Activated T-cell treated with anti-CD3 and anti-CD28 coated beads, Interleukin-2, amount 50 U/mL, for 48 hours (primary cell): ENCODE measurements around the gene CADPS2.

ENCODE experiments used
- DNase-seq, 2 experiments: peaks; one replicate each; pipeline ENCODE4 v3.0.0-alpha.2; 2020

Gene CADPS2

DNA sequence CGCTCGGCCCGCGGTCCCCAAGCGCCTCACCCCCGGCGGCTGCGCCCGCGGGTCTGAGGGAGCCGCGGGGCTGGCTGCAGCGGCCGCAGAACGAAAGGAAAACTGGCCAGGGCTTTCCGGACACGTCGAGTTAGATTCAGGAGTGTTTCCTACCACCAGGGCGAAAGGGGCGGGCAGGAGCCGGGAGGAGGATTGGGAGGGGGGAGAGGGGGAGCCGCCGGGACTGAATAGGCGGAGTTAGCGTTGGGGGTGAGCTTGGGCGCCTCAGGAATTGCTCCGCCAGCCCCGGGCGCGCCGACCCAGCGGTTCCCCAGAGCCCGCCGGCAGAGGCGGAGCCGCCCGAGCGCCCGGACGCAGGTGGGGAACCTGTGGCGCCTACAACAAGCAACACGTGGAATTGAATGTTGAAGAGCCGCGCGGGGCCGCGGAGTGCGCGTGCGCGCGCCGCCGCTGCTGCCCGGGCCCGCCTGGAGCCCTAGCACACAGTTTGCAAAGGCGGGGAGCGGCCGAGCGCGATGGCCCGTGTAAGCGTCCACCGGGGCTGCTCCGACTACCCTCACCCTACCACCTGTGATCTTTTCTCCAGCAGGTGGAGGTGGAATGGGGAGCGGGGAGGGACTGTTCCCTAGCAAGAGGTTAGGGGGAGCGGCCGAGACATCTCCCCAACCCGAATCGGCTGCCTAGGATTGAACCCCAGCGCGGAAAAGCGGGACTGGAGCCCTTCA lies at the start of gene CADPS2:
Gene CADPS2, minus strand, starts transcription at position 104 of the 725 bp plus-strand sequence. CDS start 123 bp downstream, outside the sequence.
- DNase-seq, result peak; percentile 22 to 41

DNA sequence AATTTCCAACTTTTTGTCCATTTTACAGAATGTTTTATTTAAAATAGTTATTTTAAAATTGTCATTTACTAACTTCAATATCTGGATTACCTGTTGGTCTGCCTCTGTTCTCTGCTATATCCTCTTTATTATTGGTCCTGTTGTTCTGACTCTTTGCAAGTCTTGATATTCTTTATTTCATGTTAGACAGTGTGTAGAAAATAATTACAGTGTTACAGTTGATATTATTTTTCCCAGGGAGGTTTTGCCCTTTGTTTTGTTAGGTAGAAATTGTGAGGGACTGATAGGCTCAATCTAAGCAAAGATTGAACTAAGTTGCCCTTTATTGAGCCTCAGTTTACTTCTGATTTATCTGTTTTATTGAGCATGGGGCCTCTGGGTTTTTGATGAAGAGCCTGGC lies 49.4 kb upstream of the CADPS2 start:
- DNase-seq, result no peak

DNA sequence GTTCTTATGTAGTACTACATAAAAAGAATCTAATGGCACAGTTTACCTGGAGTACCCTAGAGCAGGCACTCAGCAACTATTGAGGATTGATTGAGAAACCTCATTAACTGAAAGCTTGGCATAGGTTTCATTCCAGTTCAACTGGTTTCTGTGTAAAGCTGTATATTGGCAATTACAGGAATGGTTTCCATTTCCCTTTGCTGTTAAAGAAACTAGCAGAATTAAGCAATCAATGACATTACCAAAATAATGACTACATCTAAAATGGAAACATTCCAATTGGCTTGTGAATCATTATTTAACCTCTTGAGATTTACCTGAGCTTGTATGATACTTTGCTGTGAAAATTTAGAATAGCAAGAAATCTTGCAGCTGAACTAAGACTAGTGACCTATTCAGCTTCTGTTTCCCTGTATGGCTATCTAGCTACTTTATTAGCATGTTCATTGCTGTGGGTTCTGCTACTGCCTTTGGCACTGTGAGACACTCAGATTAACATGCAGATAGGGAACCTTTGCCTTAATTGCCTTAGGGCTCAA lies 33.5 kb upstream of the CADPS2 start:
- no peak for DNase-seq

DNA sequence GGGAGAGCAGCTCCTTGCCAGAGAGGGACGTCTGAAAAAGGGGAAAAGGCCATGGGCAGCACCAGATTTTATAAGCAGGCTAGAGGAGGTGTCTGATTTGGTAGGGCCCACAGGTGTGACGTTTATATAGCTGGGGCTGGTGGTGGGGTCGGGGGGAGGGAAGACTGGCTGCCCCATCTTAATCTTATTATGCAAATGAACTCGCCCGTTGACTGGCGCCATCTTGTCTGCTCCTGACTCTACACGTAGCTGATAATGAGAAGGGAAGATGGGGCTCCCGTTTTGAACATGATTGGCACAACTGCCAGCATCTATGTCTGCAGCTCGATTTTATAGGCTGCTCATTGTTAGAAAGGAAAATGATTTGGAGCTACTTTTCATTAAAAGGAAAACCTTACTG lies 28.6 kb upstream of the CADPS2 start:
- no peak for DNase-seq

DNA sequence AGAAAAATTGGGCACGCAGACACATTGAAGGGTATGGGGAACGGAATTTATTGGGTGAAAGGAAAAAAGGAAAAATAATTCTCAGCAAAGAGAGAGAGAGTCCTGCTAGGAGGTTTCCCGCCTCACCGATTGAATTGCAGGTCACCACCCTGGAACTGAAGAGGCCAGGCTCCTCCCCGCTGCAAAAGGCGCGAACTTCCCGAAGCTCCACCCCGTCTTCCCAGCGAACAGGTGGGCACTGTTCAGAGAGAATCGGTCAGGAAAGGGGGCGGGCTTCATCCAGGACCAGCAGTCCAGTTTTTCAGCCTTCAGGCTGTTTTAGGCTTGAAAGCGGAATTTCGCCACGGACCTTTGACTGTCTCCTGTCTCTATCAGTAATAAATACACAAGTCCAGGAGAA lies 27.3 kb upstream of the CADPS2 start:
- no peak for DNase-seq

DNA sequence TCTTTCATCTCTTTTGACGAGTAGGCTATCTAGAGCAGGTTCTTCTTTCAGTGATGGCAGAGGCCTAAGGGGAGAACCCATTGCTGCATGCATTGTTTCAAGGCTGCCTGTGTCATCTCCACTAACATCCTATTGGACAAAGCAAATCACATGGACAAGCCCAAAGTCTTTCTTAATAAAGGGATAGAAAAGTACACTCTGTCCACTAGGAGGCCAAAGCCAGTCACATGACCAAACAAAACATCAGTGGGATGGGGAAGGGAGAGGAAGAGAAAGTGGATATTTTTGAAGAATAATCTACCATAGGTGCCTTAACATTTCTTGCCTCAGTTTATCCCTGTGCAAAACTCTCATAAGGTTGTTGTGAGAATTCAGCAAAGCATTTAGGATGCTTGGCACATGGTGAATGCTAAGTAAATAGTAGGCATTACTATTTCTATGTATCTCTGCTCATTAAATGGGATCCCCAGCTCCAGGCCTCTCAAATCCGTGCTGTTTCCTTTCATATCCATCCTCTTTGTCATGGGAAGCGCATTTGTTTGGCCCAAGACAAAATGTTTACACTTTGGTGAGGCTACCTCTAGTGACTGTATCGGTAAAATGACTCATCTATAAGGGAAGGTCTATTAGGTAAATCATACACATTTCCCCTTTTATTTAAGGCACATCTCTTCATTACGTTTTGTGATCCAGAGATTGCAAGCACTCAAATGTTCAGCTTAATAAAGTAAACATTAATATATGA lies 16.7 kb upstream of the CADPS2 start:
- no peak for DNase-seq

DNA sequence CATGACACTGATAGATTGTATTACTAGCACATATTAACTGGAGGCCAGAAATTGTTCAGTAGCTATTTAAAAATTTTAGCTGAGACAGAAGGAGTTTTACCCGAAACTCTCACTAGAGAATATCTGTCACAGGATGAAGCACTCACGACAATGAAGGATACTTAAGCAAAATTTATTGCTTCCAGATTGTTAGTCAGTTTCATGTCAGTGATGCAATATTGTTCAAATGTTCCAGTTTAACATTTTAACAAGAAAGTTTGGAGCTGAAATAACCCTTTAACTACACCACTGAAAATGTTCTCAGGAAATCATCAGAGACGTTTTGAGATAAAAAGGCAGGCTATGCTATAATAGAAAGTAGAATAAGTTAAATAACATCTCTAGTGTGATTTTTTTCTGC lies 15.0 kb upstream of the CADPS2 start:
- DNase-seq, result no peak

DNA sequence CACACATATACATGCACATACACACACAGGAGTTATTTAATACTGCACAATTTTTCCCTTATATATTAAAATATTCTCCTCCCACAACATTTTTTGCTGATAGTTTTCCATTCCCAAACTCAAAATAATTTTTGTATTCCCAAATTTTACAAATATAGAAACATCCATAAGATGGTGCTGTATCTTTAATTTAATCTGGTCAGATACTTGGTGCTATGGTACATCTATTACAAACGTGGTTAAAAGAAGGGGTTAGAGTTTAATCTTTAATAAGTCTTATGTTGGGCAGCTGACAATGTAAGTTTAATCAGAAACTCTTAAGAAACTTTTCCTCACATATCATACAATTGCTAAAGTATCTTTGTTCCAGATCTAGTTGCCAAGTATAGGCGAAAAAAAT lies 10.2 kb upstream of the CADPS2 start:
- DNase-seq, result no peak

DNA sequence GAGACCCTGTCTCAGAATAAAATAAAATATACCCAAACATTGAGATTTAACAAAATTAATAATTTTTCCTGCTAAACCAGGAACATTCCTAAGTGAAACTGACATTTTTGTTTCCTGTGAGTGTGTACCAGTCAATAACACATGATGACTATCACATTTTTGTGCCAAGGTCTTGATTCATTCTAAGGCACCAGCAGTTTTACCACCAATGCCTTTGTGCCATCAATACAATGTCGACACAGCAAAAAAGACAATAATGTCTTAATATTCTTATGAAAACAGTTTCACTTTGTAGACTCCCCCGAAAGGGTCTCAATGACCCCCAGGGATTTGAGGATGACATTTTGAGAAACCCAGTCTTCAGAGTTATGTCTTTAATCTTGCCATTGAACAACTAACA lies 7.2 kb upstream of the CADPS2 start:
- no peak for DNase-seq

DNA sequence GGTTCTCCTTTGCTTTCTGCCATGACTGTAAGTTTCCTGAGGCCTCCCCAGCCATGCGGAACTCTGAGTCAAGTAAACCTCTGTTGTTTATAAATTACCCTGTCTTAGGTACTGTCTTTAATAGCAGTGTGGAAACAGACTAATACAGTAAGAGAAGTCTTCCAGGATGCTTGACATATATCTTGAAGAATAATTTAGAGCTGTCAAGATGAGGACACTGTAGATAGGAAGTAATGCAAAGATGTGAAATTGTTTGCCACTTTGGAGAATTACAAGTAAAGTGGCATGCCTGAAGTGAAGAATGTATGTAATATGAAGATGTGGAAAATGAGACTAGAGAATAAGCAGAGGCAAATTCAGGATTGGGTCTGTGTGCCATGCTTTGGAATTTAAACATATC lies 2.9 kb upstream of the CADPS2 start:
- no peak for DNase-seq

DNA sequence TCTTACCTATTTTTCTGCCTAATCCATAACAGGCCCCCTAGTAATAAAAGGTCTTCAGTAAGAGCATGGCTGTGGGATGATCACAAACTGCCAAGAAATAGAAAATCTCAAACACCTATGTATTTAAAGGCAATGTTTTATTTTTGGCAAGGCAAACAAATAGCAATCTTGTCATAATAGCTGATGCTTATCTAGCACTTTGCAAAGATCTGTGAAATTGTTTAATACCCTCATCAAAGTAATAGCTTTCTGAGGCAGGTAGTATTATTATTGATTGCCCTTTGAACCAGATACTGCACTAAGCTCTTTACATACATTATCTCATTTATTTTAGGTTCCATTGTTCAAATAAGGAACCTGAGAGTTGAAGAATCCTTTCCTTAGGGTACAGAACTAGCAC lies 1.6 kb upstream of the CADPS2 start:
- no peak for DNase-seq

DNA sequence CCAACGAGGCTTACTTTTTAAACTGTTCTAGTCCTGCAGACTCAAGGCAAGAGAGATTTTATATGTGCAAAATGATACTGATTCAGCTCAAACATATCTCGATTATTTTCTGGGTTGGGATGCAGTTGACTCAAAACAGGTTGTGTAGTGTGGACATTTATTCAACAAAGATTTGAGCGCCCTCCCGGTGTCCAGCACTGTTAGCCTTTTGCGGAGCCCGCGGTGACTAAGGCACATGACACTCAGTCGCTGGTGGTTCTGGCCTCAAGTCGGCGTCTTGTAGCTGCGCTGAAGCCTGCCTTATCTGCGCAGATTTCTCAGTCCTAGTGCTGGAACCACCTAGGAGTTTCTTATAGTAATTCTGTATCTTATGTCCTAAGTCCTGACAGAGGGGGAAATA lies 938 bp upstream of the CADPS2 start:
- no peak for DNase-seq

DNA sequence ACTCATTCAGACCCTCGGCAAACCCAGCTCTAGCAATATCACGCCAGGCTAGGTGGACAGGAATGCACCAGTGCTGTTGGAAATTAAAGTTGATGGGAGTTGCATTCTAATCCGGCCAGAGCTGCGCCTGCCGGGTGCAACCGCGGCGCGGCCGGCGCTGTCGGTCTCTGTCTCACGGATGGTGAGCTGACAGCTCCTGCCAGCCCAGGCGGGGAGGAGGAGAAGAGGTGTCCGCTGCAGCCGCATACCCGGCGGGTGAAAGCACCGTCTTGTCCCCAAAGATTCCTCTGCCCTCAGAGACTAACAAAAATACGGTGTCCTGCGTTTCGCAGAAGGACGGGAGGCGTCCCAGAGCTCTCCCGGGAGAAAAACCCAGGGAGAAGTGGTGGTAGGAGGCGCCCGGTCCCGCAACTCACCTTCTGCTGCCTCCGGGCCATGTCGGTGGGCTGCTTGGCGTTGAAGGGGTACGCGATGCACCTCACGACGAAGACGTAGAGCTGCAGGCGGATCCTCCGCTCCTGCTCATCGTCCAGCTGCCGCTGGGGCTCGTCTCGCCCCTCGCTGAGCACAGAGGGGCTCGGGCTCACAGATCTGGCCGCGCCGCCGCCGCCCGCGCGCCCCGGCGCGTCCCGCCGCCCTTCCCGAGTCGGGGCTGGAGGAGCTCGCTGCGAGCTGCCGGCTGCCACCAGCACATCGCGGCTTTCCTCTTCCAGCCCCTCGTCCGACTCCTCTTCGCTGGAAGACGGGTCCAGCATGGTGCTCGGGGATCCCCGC lies 490 bp downstream of the CADPS2 start:
- DNase-seq, result peak in 1 of 2 experiments; percentile 18

DNA sequence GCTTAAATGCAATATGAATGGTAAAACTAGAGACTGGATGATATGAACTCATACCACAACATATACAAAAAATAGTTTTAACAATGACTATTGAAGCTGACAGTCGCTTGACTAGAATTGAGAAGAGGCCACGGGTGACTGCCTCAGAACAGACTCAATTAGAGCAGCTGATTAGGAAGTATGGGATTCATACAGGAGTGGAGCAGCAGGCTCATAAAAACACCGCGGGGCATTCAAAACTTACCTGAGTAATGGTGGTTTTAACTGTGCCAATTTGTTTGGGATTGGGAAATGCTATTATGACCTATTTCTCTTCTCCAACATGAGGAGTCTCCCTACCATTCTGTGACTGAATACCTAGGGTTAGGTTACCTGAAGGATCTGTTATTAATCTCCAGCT lies 2.1 kb downstream of the CADPS2 start:
- no peak for DNase-seq

DNA sequence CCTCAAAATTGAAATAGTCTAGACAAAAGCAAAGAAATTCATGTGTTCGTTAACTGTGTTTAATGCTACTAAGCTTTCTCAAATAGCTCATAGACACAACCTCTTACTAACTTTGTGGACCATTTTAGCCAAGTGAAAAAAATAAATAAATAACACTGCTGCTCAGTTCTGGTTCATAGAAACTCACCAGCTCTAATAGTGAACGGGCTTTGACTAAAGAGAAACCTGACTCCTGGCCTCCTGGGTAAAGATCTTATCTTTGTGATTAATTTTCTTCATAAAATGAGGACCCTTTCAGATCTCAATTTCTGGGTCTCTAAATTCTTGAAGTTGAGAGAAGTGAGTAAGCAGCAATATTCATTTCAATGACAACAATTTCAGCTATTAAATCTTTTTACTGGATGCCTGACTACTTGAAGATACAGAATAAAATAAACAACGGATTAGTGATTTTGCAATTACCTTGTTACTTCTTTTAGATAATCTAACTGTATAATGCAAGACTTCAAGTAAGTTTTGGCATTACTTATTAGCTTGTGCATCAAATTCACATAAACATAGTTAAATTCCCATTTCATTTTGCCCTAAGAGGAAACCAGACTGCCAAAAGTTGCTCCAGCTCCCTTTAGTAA lies 3.1 kb downstream of the CADPS2 start:
- no peak for DNase-seq

DNA sequence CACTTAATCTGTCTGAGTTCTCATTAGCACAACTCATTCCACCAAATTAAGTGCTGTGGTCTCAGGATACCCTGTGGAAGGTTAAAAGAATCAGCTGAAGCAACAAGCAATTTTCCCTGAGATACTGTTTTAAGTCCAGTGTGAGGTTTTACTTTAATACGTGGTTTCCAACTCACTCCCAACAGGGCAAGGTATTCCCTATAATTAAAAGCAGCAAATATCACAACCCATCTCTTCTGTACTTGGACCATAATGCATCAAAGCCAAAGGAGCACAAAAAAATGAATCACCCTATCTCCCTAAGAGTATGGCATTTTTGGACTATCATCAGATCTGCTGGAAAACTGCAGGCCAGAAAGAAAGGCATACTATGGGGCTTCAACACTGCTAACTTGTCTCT lies 4.9 kb downstream of the CADPS2 start:
- DNase-seq, result no peak

DNA sequence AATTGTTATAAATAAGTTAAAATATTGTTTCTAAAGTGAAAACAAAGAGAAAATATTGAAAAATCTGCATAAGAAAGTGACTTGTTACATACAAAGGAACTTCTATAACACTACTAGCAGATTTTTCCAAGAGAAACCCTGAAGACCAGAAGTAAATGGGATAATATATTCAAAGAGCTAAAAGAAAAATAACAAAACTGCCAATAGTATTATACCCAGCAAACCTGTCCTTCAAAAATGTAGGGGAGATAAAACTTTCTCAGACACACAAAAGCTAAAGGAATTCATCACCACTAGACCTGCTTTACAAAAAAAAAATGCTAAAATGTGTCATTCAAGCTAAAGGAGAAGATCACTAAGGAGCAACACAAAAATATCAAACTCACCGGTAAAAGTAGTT lies 17.0 kb downstream of the CADPS2 start:
- DNase-seq, result no peak

DNA sequence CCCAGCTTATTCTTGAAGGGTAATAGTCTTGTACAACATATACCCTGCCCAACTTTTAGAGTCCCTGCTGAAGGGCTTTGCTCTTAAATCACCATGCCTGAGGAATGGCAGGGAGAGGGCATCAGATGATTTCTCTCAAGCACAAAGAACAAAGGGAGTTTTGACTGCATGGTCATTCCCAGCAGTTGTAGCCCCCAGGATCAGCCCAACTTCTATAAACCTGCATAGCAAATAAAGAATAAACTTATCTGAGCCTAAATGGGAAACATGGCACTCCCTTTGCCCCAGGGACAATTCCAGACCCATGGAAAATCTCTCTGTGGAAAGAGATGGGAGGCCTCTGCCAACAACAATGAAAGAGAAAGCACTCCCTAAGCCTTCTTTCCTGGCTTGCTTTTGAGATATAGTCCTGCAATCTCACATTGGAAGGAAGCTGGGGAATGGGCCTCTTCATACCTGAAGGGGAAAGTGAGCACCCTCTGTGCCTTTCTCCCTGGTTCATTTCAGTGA lies 18.7 kb downstream of the CADPS2 start:
- no peak for DNase-seq

DNA sequence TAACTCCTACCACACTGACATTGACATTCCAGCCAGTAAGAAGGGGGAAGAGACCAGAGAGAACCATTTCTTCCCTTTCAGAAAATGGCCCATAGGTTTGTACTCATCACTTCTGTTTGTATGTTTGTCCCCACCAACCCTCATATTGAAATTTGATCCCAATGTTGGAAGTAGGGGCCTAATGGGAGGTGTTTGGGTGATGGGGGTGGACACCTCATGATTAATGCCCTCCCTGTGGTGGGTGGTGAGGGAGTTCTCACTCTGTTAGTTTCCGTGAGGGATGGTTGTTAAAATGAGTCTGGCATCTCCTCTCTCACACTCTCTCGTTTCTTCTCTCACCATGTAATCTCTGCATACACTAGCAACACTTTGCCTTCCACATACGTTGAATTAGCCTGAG lies 21.4 kb downstream of the CADPS2 start:
- no peak for DNase-seq

DNA sequence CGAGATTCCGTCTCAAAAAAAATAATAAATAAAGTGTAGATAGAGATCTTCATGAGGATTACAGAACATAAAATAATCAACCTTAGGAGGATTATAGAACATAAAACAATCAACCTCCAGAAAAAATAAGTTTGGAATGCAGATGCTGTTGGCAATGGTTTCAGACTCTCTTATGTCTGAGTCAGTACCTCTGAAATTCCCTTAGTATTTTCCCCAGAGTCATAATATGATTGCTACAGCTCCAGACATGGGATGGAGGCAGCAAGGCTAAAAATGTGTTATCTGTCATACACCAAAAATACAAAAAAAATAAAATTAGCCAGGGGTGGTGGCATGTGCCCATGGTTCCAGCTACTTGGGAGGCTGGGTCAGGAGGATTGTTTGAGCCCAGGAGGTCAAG lies 22.2 kb downstream of the CADPS2 start:
- DNase-seq, result no peak

DNA sequence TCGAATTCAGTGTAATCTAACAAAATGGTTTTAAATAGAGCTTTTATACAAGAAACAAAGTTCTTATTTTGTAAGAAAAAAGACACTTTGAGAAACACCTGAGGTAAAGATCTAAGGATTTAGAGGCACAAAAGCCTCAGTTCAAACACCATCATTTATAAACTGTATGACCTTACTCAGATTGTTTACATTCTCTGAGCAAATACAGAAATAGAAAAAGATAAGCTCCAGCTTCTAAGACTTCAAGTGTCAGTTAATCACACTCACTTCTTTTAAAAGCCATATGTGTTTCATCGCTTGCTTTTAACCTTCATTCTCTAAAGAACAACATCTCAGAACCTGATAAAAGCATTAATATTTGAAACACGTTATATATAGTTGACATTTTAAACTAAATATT lies 27.9 kb downstream of the CADPS2 start:
- no peak for DNase-seq

DNA sequence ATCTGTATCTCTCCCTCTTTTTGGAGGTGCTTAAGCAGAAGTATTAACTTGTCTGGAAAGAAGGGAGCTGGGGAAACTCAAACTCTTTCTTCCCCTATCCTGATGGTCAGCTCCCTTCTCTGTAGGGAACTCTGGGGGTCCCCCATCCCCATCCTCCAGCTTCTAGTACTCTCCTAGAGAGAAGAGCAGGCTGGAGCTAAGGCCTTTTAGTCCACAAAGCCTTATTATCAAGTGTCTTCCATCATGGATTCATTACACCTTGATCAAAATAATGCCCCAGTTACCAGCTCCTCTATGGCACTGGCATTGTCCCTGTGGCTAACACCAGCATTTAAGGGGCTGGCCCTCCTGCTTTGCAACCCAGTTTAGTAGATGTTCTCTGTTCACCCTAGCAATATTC lies 35.7 kb downstream of the CADPS2 start:
- DNase-seq, result no peak

DNA sequence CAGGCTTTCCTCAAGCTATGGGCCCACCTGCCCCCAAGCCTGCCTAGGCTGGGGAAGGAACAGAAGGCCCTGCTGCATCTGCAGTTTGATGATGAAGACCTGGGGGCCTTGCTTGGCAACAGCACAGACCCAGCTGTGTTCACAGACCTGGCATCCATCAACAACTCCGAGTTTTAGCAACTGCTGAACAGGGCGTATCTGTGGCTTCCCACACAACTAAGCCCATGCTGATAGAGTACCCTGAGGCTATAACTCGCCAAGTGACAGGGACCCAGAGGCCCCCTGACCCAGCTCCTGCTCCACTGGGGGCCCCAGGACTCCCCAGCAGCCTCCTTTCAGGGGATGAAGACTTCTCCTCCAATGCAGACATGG lies 36.3 kb downstream of the CADPS2 start:
- DNase-seq, result no peak
